Measurements from ENCODE around the gene BICD2.

Gene BICD2

GRCh38 chr9:92680166-92681119 lies 84.2 kb downstream of the BICD2 start:
- no peak for TF ChIP-seq OSR1 (CRISPR knock-in tag; IDR thresholded peaks at IDR 0.05)
- TF ChIP-seq POU6F1 (CRISPR knock-in tag; IDR thresholded peaks at IDR 0.05; ENCODE audit: borderline replicate concordance, low read depth), result no peak
- no peak for TF ChIP-seq PATZ1 (CRISPR knock-in tag; IDR thresholded peaks at IDR 0.05; ENCODE audit: borderline replicate concordance)
- TF ChIP-seq ARNTL (CRISPR knock-in tag; IDR thresholded peaks at IDR 0.05; ENCODE audit: borderline replicate concordance, low read depth), result no peak
- no peak for TF ChIP-seq RARB (CRISPR knock-in tag; IDR thresholded peaks at IDR 0.05)
- TF ChIP-seq ZNF70 (CRISPR knock-in tag; IDR thresholded peaks at IDR 0.05), result no peak
- no peak for ATAC-seq

- no peak for TF ChIP-seq OSR1 (CRISPR knock-in tag; IDR thresholded peaks at IDR 0.05)
- no peak for TF ChIP-seq ZFP30 (CRISPR knock-in tag; IDR thresholded peaks at IDR 0.05)
- TF ChIP-seq PPARA (CRISPR knock-in tag; IDR thresholded peaks at IDR 0.05; ENCODE audit: borderline replicate concordance), result no peak
- no peak for TF ChIP-seq PATZ1 (CRISPR knock-in tag; IDR thresholded peaks at IDR 0.05; ENCODE audit: borderline replicate concordance)
- TF ChIP-seq CREB5 (CRISPR knock-in tag; IDR thresholded peaks at IDR 0.05; ENCODE audit: low read depth), result no peak
- no peak for TF ChIP-seq ESRRG (CRISPR knock-in tag; IDR thresholded peaks at IDR 0.05)
- TF ChIP-seq BACH2 (CRISPR knock-in tag; IDR thresholded peaks at IDR 0.05; ENCODE audit: borderline replicate concordance), result no peak
- no peak for TF ChIP-seq POU6F1 (CRISPR knock-in tag; IDR thresholded peaks at IDR 0.05; ENCODE audit: borderline replicate concordance, low read depth)
- TF ChIP-seq TCF4 (CRISPR knock-in tag; IDR thresholded peaks at IDR 0.05; ENCODE audit: borderline replicate concordance), result no peak
- no peak for TF ChIP-seq ZNF8 (CRISPR knock-in tag; IDR thresholded peaks at IDR 0.05)
- no peak for TF ChIP-seq ZFP3 (CRISPR knock-in tag; IDR thresholded peaks at IDR 0.05)
- no peak for TF ChIP-seq TOX (CRISPR knock-in tag; IDR thresholded peaks at IDR 0.05; ENCODE audit: borderline replicate concordance)
- no peak for ATAC-seq
These were observed 85.0 kb downstream of the BICD2 start for GRCh38 chr9:92679413-92680165.

GRCh38 chr9:92671323-92671722 lies 93.3 kb downstream of the BICD2 start:
- TF ChIP-seq TSHZ2 (CRISPR knock-in tag; IDR thresholded peaks at IDR 0.05), result no peak
- TF ChIP-seq PATZ1 (CRISPR knock-in tag; IDR thresholded peaks at IDR 0.05; ENCODE audit: borderline replicate concordance), result no peak
- TF ChIP-seq ZFP3 (CRISPR knock-in tag; IDR thresholded peaks at IDR 0.05), result no peak
- peak; percentile 37 for ATAC-seq

Measured in SK-N-SH treated with all-trans-retinoic acid at 6 μM for 48 hours (cell line).